HEK293 (cell line): ENCODE results near the gene GNG12.
A peak's percentile ranks its signal among the peaks of the same experiment; 100 is the strongest.

Source experiments
- GLIS1 ChIP-seq: fragments of 450-650 bp; formaldehyde crosslinking; IDR thresholded peaks from 2 replicates; pipeline ENCODE4 v1.5.1; 2016; ENCODE audit warnings: missing biosample characterization, missing genetic modification characterization
- IKZF3 ChIP-seq: fragments of 450-650 bp; IDR thresholded peaks from 2 replicates; pipeline ENCODE4 v1.5.0; 2018; ENCODE audit warnings: missing biosample characterization, mild to moderate bottlenecking, missing genetic modification characterization, moderate library complexity
- KLF7 ChIP-seq: fragments of 450-650 bp; formaldehyde crosslinking; IDR thresholded peaks from 2 replicates; pipeline ENCODE4 v1.5.1; 2016; ENCODE audit warnings: missing biosample characterization, missing genetic modification characterization, borderline replicate concordance
- KLF9 ChIP-seq: fragments of 450-650 bp; formaldehyde crosslinking; IDR thresholded peaks from 2 replicates; pipeline ENCODE4 v1.5.1; 2016; ENCODE audit warnings: missing biosample characterization, missing genetic modification characterization, low read depth
- SP2 ChIP-seq: fragments of 450-650 bp; formaldehyde crosslinking; IDR thresholded peaks from 2 replicates; pipeline ENCODE4 v1.5.1; 2016; ENCODE audit warnings: missing biosample characterization, missing genetic modification characterization
- SP3 ChIP-seq: fragments of 450-650 bp; formaldehyde crosslinking; IDR thresholded peaks from 2 replicates; pipeline ENCODE4 v1.5.1; 2016; ENCODE audit warnings: missing biosample characterization, missing genetic modification characterization
- SP7 ChIP-seq: fragments of 450-650 bp; formaldehyde crosslinking; IDR thresholded peaks from 2 replicates; pipeline ENCODE4 v1.5.1; 2016; ENCODE audit warnings: missing biosample characterization, missing genetic modification characterization
- TRIM28 ChIP-seq: IDR thresholded peaks from 2 replicates; pipeline ENCODE4 v1.6.1; 2011; ENCODE audit warnings: low read length, control low read depth, borderline replicate concordance
- ZBTB21 ChIP-seq: fragments of 450-650 bp; formaldehyde crosslinking; IDR thresholded peaks from 2 replicates; pipeline ENCODE4 v1.5.1; 2017; ENCODE audit warnings: missing biosample characterization, missing genetic modification characterization
- ZEB2 ChIP-seq: fragments of 450-650 bp; formaldehyde crosslinking; IDR thresholded peaks from 2 replicates; pipeline ENCODE4 v1.5.1; 2016; ENCODE audit warnings: missing biosample characterization, missing genetic modification characterization
- ZNF10 ChIP-seq: fragments of 450-650 bp; formaldehyde crosslinking; IDR thresholded peaks from 2 replicates; pipeline ENCODE4 v1.5.1; 2017; ENCODE audit warnings: missing biosample characterization, missing genetic modification characterization
- ZNF121 ChIP-seq: fragments of 450-650 bp; formaldehyde crosslinking; IDR thresholded peaks from 2 replicates; pipeline ENCODE4 v1.5.1; 2016; ENCODE audit warnings: missing biosample characterization, missing genetic modification characterization
- ZNF214 ChIP-seq: fragments of 450-650 bp; formaldehyde crosslinking; IDR thresholded peaks from 2 replicates; pipeline ENCODE4 v1.5.1; 2017; ENCODE audit warnings: missing biosample characterization, mild to moderate bottlenecking, missing genetic modification characterization, borderline replicate concordance
- ZNF24 ChIP-seq: fragments of 450-650 bp; formaldehyde crosslinking; IDR thresholded peaks from 2 replicates; pipeline ENCODE4 v1.5.1; 2016; ENCODE audit warnings: missing biosample characterization, missing genetic modification characterization
- ZNF354C ChIP-seq: fragments of 450-650 bp; formaldehyde crosslinking; IDR thresholded peaks from 2 replicates; pipeline ENCODE4 v1.5.1; 2016; ENCODE audit warnings: missing biosample characterization, missing genetic modification characterization, low read depth, borderline replicate concordance
- ZNF366 ChIP-seq: fragments of 450-650 bp; formaldehyde crosslinking; conservative IDR thresholded peaks from 2 replicates; pipeline ENCODE4 v1.5.1; 2016; ENCODE audit warnings: missing biosample characterization, missing genetic modification characterization
- ZNF600 ChIP-seq: fragments of 450-650 bp; formaldehyde crosslinking; IDR thresholded peaks from 2 replicates; pipeline ENCODE4 v1.5.1; 2016; ENCODE audit warnings: missing biosample characterization, missing genetic modification characterization
- ZNF626 ChIP-seq: fragments of 450-650 bp; sonication (Bioruptor Pico); formaldehyde crosslinking; IDR thresholded peaks from 2 replicates; pipeline ENCODE4 v1.5.1; 2018; ENCODE audit warnings: missing biosample characterization, missing genetic modification characterization, inconsistent platforms
- ZNF76 ChIP-seq: fragments of 450-650 bp; formaldehyde crosslinking; IDR thresholded peaks from 2 replicates; pipeline ENCODE4; 2016; ENCODE audit warnings: low read depth, missing biosample characterization, missing genetic modification characterization, borderline replicate concordance
- ZNF768 ChIP-seq: fragments of 450-650 bp; formaldehyde crosslinking; IDR thresholded peaks from 2 replicates; pipeline ENCODE4 v1.5.1; 2018; ENCODE audit warnings: missing biosample characterization, mild to moderate bottlenecking, missing genetic modification characterization
- ZXDB ChIP-seq: fragments of 450-650 bp; formaldehyde crosslinking; IDR thresholded peaks from 2 replicates; pipeline ENCODE4 v1.5.1; 2016; ENCODE audit warnings: missing biosample characterization, missing genetic modification characterization
- TF ChIP-seq, protein P1 (sequence below): fragments of 450-650 bp; formaldehyde crosslinking; IDR thresholded peaks from 2 replicates; pipeline ENCODE4 v1.5.1; 2017; ENCODE audit warnings: missing biosample characterization, missing genetic modification characterization
- TF ChIP-seq, protein P2 (sequence below): fragments of 450-650 bp; formaldehyde crosslinking; IDR thresholded peaks from 2 replicates; pipeline ENCODE4 v1.5.1; 2016; ENCODE audit warnings: missing biosample characterization, missing genetic modification characterization
- TF ChIP-seq, protein P3 (sequence below): fragments of 450-650 bp; formaldehyde crosslinking; IDR thresholded peaks from 2 replicates; pipeline ENCODE4 v1.5.1; 2016; ENCODE audit warnings: missing biosample characterization, missing genetic modification characterization
- TF ChIP-seq, protein P4 (sequence below): fragments of 450-650 bp; formaldehyde crosslinking; IDR thresholded peaks from 2 replicates; pipeline ENCODE4 v1.5.1; 2016; ENCODE audit warnings: missing biosample characterization, missing genetic modification characterization, borderline replicate concordance
- TF ChIP-seq, protein P5 (sequence below): fragments of 450-650 bp; formaldehyde crosslinking; conservative IDR thresholded peaks from 2 replicates; pipeline ENCODE4 v1.5.1; 2016; ENCODE audit warnings: low read depth, missing biosample characterization, missing genetic modification characterization
- TF ChIP-seq, protein P6 (sequence below): fragments of 450-650 bp; formaldehyde crosslinking; IDR thresholded peaks from 2 replicates; pipeline ENCODE4 v1.5.1; 2016; ENCODE audit warnings: missing biosample characterization, missing genetic modification characterization

The GNG12 gene

DNA sequence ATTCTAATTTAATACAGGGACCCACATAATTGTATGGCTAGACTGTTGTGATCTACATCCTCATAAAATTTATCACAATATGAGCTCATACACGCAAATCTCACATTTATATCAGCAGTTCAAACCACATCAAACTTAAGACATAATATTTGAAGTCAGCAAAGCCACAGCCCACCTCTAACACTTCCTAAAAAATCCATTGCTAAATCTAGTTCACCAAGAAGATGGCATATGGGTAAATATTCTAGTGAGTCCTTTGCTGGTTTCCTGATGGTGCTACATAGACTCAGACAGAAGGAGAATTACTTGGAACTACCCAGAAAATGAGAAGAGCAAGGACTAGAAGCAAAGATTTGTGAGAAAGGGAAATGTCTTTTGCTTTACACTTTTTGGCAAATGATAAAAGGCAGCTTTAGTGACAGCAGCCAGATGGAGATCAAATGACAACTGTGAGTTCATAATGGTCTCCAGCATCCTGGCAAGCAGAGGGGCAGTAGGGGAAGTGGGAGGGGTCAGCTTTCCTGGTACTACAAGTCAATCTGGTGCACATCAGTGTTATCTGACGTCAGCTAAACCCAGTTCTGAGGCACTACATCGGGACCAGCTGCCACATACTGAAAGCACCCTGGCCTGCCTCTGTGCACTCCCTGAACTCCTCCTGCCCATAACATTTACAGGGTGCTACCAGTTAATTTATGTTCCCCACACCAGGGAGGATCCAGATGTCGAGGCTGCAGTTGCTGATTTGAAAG is 158.8 kb downstream of the GNG12 start (continued):
- TF ChIP-seq, protein P1, sequence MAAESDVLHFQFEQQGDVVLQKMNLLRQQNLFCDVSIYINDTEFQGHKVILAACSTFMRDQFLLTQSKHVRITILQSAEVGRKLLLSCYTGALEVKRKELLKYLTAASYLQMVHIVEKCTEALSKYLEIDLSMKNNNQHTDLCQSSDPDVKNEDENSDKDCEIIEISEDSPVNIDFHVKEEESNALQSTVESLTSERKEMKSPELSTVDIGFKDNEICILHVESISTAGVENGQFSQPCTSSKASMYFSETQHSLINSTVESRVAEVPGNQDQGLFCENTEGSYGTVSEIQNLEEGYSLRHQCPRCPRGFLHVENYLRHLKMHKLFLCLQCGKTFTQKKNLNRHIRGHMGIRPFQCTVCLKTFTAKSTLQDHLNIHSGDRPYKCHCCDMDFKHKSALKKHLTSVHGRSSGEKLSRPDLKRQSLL: peak; percentile 92
- TF ChIP-seq GLIS1 (tag by site-specific recombination) (peak; percentile 56; the same call in 1 of the 2 replicates), ZXDB (tag by site-specific recombination) (0 out of 2 replicates have a peak, but pooled peaks have one; percentile 35), SP3 (tag by site-specific recombination) (0 out of 2 replicates have a peak, but pooled peaks have one; percentile 7), ZNF626 (no peak), ZBTB21 (tag by site-specific recombination) (peak; percentile 70; the same call in 1 of the 2 replicates), KLF9 (tag by site-specific recombination) (peak; percentile 55; the same call in 1 of the 2 replicates), IKZF3 (0 out of 2 replicates have a peak, but pooled peaks have one; percentile 12), TRIM28 (0 out of 2 replicates have a peak, but pooled peaks have one; percentile 25), ZNF76 (tag by site-specific recombination) (no peak; the same call in 1 of the 2 replicates), ZNF768 (no peak), ZNF10 (tag by site-specific recombination) (peak; percentile 23; the same call in 1 of the 2 replicates), ZNF214 (no peak), ZNF366 (tag by site-specific recombination) (peak; percentile 89), ZEB2 (tag by site-specific recombination) (peak; percentile 78), ZNF600 (peak; percentile 68), SP2 (tag by site-specific recombination) (peak; percentile 38; the same call in 1 of the 2 replicates), ZNF354C (tag by site-specific recombination) (no peak), ZNF24 (peak; percentile 40; the same call in 1 of the 2 replicates), ZNF121 (tag by site-specific recombination) (no peak), SP7 (peak; percentile 79), KLF7 (tag by site-specific recombination) (no peak)
- TF ChIP-seq, protein P2, sequence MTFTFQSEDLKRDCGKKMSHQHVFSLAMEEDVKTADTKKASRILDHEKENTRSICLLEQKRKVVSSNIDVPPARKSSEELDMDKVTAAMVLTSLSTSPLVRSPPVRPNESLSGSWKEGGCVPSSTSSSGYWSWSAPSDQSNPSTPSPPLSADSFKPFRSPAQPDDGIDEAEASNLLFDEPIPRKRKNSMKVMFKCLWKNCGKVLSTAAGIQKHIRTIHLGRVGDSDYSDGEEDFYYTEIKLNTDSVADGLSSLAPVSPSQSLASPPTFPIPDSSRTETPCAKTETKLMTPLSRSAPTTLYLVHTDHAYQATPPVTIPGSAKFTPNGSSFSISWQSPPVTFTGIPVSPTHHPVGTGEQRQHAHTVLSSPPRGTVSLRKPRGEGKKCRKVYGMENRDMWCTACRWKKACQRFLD (tag by site-specific recombination): no peak
- TF ChIP-seq, protein P3, sequence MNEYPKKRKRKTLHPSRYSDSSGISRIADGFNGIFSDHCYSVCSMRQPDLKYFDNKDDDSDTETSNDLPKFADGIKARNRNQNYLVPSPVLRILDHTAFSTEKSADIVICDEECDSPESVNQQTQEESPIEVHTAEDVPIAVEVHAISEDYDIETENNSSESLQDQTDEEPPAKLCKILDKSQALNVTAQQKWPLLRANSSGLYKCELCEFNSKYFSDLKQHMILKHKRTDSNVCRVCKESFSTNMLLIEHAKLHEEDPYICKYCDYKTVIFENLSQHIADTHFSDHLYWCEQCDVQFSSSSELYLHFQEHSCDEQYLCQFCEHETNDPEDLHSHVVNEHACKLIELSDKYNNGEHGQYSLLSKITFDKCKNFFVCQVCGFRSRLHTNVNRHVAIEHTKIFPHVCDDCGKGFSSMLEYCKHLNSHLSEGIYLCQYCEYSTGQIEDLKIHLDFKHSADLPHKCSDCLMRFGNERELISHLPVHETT (tag by site-specific recombination): 0 out of 2 replicates have a peak, but pooled peaks have one; percentile 48
- TF ChIP-seq, protein P4, sequence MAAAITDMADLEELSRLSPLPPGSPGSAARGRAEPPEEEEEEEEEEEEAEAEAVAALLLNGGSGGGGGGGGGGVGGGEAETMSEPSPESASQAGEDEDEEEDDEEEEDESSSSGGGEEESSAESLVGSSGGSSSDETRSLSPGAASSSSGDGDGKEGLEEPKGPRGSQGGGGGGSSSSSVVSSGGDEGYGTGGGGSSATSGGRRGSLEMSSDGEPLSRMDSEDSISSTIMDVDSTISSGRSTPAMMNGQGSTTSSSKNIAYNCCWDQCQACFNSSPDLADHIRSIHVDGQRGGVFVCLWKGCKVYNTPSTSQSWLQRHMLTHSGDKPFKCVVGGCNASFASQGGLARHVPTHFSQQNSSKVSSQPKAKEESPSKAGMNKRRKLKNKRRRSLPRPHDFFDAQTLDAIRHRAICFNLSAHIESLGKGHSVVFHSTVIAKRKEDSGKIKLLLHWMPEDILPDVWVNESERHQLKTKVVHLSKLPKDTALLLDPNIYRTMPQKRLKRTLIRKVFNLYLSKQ (tag by site-specific recombination): no peak
- TF ChIP-seq, protein P5, sequence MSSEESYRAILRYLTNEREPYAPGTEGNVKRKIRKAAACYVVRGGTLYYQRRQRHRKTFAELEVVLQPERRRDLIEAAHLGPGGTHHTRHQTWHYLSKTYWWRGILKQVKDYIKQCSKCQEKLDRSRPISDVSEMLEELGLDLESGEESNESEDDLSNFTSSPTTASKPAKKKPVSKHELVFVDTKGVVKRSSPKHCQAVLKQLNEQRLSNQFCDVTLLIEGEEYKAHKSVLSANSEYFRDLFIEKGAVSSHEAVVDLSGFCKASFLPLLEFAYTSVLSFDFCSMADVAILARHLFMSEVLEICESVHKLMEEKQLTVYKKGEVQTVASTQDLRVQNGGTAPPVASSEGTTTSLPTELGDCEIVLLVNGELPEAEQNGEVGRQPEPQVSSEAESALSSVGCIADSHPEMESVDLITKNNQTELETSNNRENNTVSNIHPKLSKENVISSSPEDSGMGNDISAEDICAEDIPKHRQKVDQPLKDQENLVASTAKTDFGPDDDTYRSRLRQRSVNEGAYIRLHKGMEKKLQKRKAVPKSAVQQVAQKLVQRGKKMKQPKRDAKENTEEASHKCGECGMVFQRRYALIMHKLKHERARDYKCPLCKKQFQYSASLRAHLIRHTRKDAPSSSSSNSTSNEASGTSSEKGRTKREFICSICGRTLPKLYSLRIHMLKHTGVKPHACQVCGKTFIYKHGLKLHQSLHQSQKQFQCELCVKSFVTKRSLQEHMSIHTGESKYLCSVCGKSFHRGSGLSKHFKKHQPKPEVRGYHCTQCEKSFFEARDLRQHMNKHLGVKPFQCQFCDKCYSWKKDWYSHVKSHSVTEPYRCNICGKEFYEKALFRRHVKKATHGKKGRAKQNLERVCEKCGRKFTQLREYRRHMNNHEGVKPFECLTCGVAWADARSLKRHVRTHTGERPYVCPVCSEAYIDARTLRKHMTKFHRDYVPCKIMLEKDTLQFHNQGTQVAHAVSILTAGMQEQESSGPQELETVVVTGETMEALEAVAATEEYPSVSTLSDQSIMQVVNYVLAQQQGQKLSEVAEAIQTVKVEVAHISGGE (tag by site-specific recombination): peak; percentile 54
- TF ChIP-seq, protein P6, sequence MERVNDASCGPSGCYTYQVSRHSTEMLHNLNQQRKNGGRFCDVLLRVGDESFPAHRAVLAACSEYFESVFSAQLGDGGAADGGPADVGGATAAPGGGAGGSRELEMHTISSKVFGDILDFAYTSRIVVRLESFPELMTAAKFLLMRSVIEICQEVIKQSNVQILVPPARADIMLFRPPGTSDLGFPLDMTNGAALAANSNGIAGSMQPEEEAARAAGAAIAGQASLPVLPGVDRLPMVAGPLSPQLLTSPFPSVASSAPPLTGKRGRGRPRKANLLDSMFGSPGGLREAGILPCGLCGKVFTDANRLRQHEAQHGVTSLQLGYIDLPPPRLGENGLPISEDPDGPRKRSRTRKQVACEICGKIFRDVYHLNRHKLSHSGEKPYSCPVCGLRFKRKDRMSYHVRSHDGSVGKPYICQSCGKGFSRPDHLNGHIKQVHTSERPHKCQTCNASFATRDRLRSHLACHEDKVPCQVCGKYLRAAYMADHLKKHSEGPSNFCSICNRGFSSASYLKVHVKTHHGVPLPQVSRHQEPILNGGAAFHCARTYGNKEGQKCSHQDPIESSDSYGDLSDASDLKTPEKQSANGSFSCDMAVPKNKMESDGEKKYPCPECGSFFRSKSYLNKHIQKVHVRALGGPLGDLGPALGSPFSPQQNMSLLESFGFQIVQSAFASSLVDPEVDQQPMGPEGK (tag by site-specific recombination): 0 out of 2 replicates have a peak, but pooled peaks have one; percentile 66
